ENCODE data around the gene ZNRF2. TPM values are rescaled to one million over a fixed set of nuclear protein-coding genes. Genes with fewer than 3 reads are reported as not detected.

Gene ZNRF2
- total and polyA plus RNA-seq, 2 of the 4 experiments (the other 2 are of a cell fraction) = 0.31 to 0.54 TPM

DNA sequence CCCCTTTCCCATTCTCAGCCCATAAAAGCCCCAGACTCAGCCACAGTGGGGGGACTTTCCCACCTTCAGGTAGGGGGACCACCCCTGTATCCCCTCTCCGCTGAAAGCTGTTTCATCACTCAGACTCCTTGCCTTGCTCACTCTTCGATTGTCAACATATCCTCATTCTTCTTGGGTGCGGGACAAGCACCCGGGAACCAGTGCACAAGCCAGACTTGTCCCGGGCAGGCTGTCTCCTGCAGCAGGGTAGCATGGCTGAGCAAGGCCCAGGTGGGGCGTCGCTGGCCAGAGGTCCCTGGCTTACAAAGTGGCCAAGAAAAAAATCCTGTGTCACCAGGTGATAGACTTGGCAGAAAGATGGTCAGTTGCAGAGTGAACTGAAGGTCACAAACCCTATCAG lies 129.5 kb downstream of the ZNRF2 start:
- in situ Hi-C loops (cut with MboI; ENCODE audit: low sequenced_read_pairs) (loop anchor here (5.0 kb wide), 2 partner anchors 137 to 247 kb away; no protein-coding TSS in a partner anchor), intact Hi-C loops (cut with micrococcal nuclease) (loop anchor here (1.0 to 2.0 kb wide), 6 partner anchors 129 to 665 kb away; partner anchors contain the start of gene ZNRF2), dilution Hi-C loops (cut with HindIII; ENCODE audit: low sequenced_read_pairs, unreplicated experiment) (no loop called here)
- Histone ChIP-seq H2AK9ac (replicated peaks; ENCODE audit: low read depth, low read length, poor library complexity) (peak overlapping the region; percentile 31), H2AK5ac (ENCODE audit: low read depth, low read length) (no peak overlapping the region), H3K9ac (ENCODE audit: low read depth, low read length) (no peak overlapping the region), H2BK20ac (ENCODE audit: low read depth, low read length) (no peak overlapping the region), H3K79me1 (ENCODE audit: low read depth in 1 of 2, low read length in 2 of 2) (no peaks in the 10 kb centered on the region), H2BK5ac (ENCODE audit: low read depth, low read length, poor library complexity, severe bottlenecking) (no peak overlapping the region), H3K9me3 (ENCODE audit: control insufficient read depth, insufficient read depth, low read length) (no peaks in the 10 kb centered on the region), H4K5ac (ENCODE audit: low read depth, low read length) (no peak overlapping the region), H3K27ac (ENCODE audit: insufficient read depth, low read length) (no peak overlapping the region), H3K27me3 (ENCODE audit: control insufficient read depth, insufficient read depth, low read length) (peaks cover 2% of the 10 kb centered on the region; the same call in 1 of the 2 replicates), H2AFZ (replicated peaks; ENCODE audit: low read length, poor library complexity) (no peak overlapping the region), H3K4ac (ENCODE audit: low read depth, low read length) (no peak overlapping the region), H2BK15ac (ENCODE audit: low read depth, low read length) (no peak overlapping the region), H2BK120ac (ENCODE audit: low read depth, low read length) (no peak overlapping the region), H3K9me1 (ENCODE audit: insufficient read depth, low read length) (no peaks in the 10 kb centered on the region), H3K18ac (ENCODE audit: low read depth, low read length) (no peak overlapping the region), H3K4me3 (ENCODE audit: insufficient read depth, low read depth, low read length) (no peak overlapping the region), H3K36me3 (ENCODE audit: control insufficient read depth, insufficient read depth, low read length) (no peaks in the 10 kb centered on the region), H3K14ac (replicated peaks; ENCODE audit: low read depth, low read length) (no peak overlapping the region), H3K4me2 (ENCODE audit: low read depth, low read length) (no peak overlapping the region), H4K20me1 (ENCODE audit: insufficient read depth, low read length) (no peaks in the 10 kb centered on the region), H3K56ac (ENCODE audit: extremely low read depth, insufficient read depth, low read length) (no peak overlapping the region), H3K4me1 (ENCODE audit: control insufficient read depth, insufficient read depth, low read length) (no peaks in the 10 kb centered on the region), H4K91ac (ENCODE audit: insufficient read depth, low read depth, low read length) (no peak overlapping the region), H3K23ac (ENCODE audit: low read depth, low read length) (no peak overlapping the region), H4K8ac (ENCODE audit: low read depth in 2 of 2, low read length in 2 of 2) (no peak overlapping the region)
- no CpG with 5 or more reads among the region's 7 CpGs for WGBS, 2 experiments (ENCODE audit: extremely low coverage in 2 of 2, insufficient read length in 1 of 2)
- BruUV-seq (replicated peaks) = no TSS peak
- no peak for DNase-seq
- ChIA-PET CTCF (no interaction called here), POLR2A (ENCODE audit: unreplicated experiment) (no interaction called here)
- ATAC-seq (ENCODE audit: low read depth) = no peak
- TF ChIP-seq CEBPB (IDR thresholded peaks at IDR 0.05; ENCODE audit: low read depth, low read length) (no peak), MAFK (IDR thresholded peaks at IDR 0.05; ENCODE audit: low read depth, low read length) (no peak), POLR2A (IDR thresholded peaks at IDR 0.05; ENCODE audit: low read depth, low read length) (no peak)

Small RNA genes within 50 kb of the gene (microRNA-seq; reads per million reads assigned to microRNA genes)
- gene MIR550A1 (ENCODE audit: insufficient read depth in 1 of 2, insufficient read length in 1 of 2, unreplicated experiment in 1 of 2) (0 reads per million in 2 experiments), gene MIR550B1 (ENCODE audit: unreplicated experiment) (not detected)

Small RNA genes within 50 kb of the gene (small RNA-seq; reads per million reads assigned to genes)
- gene MIR550A1 = 0 reads per million in 5 experiments

Other genes with a start within 250 kb of the ZNRF2 start
- 5.6 and 7.8 TPM in 2 replicates for gene MTURN, start 149.6 kb upstream of the ZNRF2 start, total RNA-seq (2012; rRNA removed)
- gene MTURN, start 149.6 kb upstream of the ZNRF2 start, polyA plus RNA-seq (2012; rRNA removed) = 2.4 and 2.8 TPM in 2 replicates
- 1.4 and 1.8 TPM in 2 replicates for gene NOD1, start 194.2 kb downstream of the ZNRF2 start, total RNA-seq (2012; rRNA removed)
- 2.7 and 3.0 TPM in 2 replicates for gene NOD1, start 194.2 kb downstream of the ZNRF2 start, polyA plus RNA-seq (2012; rRNA removed)
- gene GGCT, start 220.2 kb downstream of the ZNRF2 start, total RNA-seq (2012; rRNA removed) = 12.0 and 17.5 TPM in 2 replicates
- gene GGCT, start 220.2 kb downstream of the ZNRF2 start, polyA plus RNA-seq (2012; rRNA removed) = 18.6 and 19.1 TPM in 2 replicates

Measured in IMR-90 (cell line).